PC-9 (cell line): ENCODE data around the gene SHANK2.

ENCODE experiments used
- CTCF ChIP-seq: fragments of 200-600 bp; sonication (generic); conservative IDR thresholded peaks from 2 replicates; pipeline ENCODE4 v1.6.1; 2017; ENCODE audit warnings: mixed run types, antibody characterized with exemption, mild to moderate bottlenecking, moderate library complexity
- EZH2 ChIP-seq: fragments of 200-600 bp; sonication (generic); IDR thresholded peaks from 2 replicates; pipeline ENCODE4 v1.8.0; 2017; ENCODE audit warnings: antibody characterized with exemption, low read depth

GRCh38 chr11:71300187-71300586 is 47.8 kb upstream of the SHANK2 start:
- TF ChIP-seq CTCF: no peak
- TF ChIP-seq EZH2: no peak
